HG02623 (cell line): ENCODE results near the gene KRTAP4-16.
"Not testable (repeated sequence)": the region's sequence is repeated elsewhere in the genome, so short reads cannot be mapped to it uniquely, and the experiment has no call there.

Experiments used
- ATAC-seq: cut with Tn5 transposase; IDR thresholded peaks from one replicate; pipeline ENCODE4 v1.9.1; 2021; ENCODE audit warnings: moderate library complexity; ENCODE audit not compliant: unreplicated experiment

Gene KRTAP4-16

GRCh38 chr17:41119696-41120690 is 18.0 kb upstream of the KRTAP4-16 start:
- ATAC-seq: not testable (repeated sequence)

- ATAC-seq: no peak
Measured at GRCh38 chr17:41118721-41119120, 16.7 kb upstream of the KRTAP4-16 start.

GRCh38 chr17:41117846-41118386 is 15.9 kb upstream of the KRTAP4-16 start, which contains the start of gene KRTAP4-11:
Gene KRTAP4-11, minus strand, starts transcription at chr17:41118373. Its CDS starts 58 bp downstream, at chr17:41118315.
- not testable (repeated sequence) for ATAC-seq

- no peak for ATAC-seq
Measured at GRCh38 chr17:41116297-41116696, 14.3 kb upstream of the KRTAP4-16 start.

GRCh38 chr17:41111151-41111885 is 9.3 kb upstream of the KRTAP4-16 start:
- ATAC-seq: no peak

GRCh38 chr17:41108728-41109386 is 6.8 kb upstream of the KRTAP4-16 start:
- ATAC-seq: not testable (repeated sequence)

GRCh38 chr17:41107941-41108450 is 6.0 kb upstream of the KRTAP4-16 start:
- no peak for ATAC-seq

- not testable (repeated sequence) for ATAC-seq
Measured at GRCh38 chr17:41105347-41105746, 3.3 kb upstream of the KRTAP4-16 start, which contains the start of gene KRTAP4-9. Gene KRTAP4-9, plus strand, starts transcription at chr17:41105389. Its CDS starts 0 bp downstream, at chr17:41105389.

- ATAC-seq: not testable (repeated sequence)
Measured at GRCh38 chr17:41104386-41105038, 2.5 kb upstream of the KRTAP4-16 start.

GRCh38 chr17:41103896-41104295 is 1.9 kb upstream of the KRTAP4-16 start:
- ATAC-seq: no peak

- not testable (repeated sequence) for ATAC-seq
Measured at GRCh38 chr17:41099682-41100480, 2.1 kb downstream of the KRTAP4-16 start.

- no peak for ATAC-seq
Measured at GRCh38 chr17:41098481-41098880, 3.5 kb downstream of the KRTAP4-16 start.

- no peak for ATAC-seq
Measured at GRCh38 chr17:41098042-41098441, 4.0 kb downstream of the KRTAP4-16 start, which contains the start of gene KRTAP4-8. Gene KRTAP4-8, minus strand, starts transcription at chr17:41098142. Its CDS starts 58 bp downstream, at chr17:41098084.

GRCh38 chr17:41096055-41096454 is 6.0 kb downstream of the KRTAP4-16 start:
- no peak for ATAC-seq

- ATAC-seq: not testable (repeated sequence)
Measured at GRCh38 chr17:41088760-41089352, 13.2 kb downstream of the KRTAP4-16 start.

- ATAC-seq: not testable (repeated sequence)
Measured at GRCh38 chr17:41084100-41084856, 17.7 kb downstream of the KRTAP4-16 start, which contains the start of gene KRTAP4-7. Gene KRTAP4-7, plus strand, starts transcription at chr17:41084150. Its CDS starts 57 bp downstream, at chr17:41084207.

GRCh38 chr17:41083427-41083826 is 18.6 kb downstream of the KRTAP4-16 start:
- ATAC-seq: not testable (repeated sequence)

- no peak for ATAC-seq
Measured at GRCh38 chr17:41082626-41083025, 19.4 kb downstream of the KRTAP4-16 start.
